Activated gamma-delta T cell treated with anti-CD3 and anti-CD28 coated beads, Interleukin-2, amount 50 U/mL, for 16 hours (primary cell): ENCODE data around the gene TLL1.

ENCODE experiments used
- DNase-seq: peaks from one replicate; pipeline ENCODE4 v3.0.0-alpha.2; 2020; ENCODE audit warnings: low read depth

The TLL1 gene

GRCh38 chr4:166049036-166049435 lies 176.0 kb downstream of the TLL1 start:
- DNase-seq, result no peak

- DNase-seq, result no peak
Measured at GRCh38 chr4:166064721-166065120, 191.7 kb downstream of the TLL1 start.

- no peak for DNase-seq
Measured at GRCh38 chr4:166065324-166065723, 192.3 kb downstream of the TLL1 start.

GRCh38 chr4:166066936-166067335 lies 193.9 kb downstream of the TLL1 start:
- DNase-seq, result no peak

GRCh38 chr4:166067915-166068314 lies 194.9 kb downstream of the TLL1 start:
- DNase-seq, result no peak

GRCh38 chr4:166073783-166074182 lies 200.7 kb downstream of the TLL1 start:
- no peak for DNase-seq

- DNase-seq, result no peak
Measured at GRCh38 chr4:166075599-166075998, 202.6 kb downstream of the TLL1 start.

GRCh38 chr4:166077782-166078181 lies 204.7 kb downstream of the TLL1 start:
- DNase-seq, result no peak

- DNase-seq, result no peak
Measured at GRCh38 chr4:166078383-166078782, 205.3 kb downstream of the TLL1 start.

- DNase-seq, result no peak
Measured at GRCh38 chr4:166078955-166079354, 205.9 kb downstream of the TLL1 start.

- DNase-seq, result no peak
Measured at GRCh38 chr4:166087569-166087968, 214.5 kb downstream of the TLL1 start.

GRCh38 chr4:166088576-166088975 lies 215.5 kb downstream of the TLL1 start:
- DNase-seq, result no peak

- no peak for DNase-seq
Measured at GRCh38 chr4:166091146-166091545, 218.1 kb downstream of the TLL1 start.

GRCh38 chr4:166091912-166092510 lies 219.0 kb downstream of the TLL1 start:
- no peak for DNase-seq

GRCh38 chr4:166092797-166093290 lies 219.8 kb downstream of the TLL1 start:
- DNase-seq, result no peak

GRCh38 chr4:166104623-166105022 lies 231.6 kb downstream of the TLL1 start:
- DNase-seq, result no peak

- DNase-seq, result no peak
Measured at GRCh38 chr4:166121897-166122296, 248.9 kb downstream of the TLL1 start.

- no peak for DNase-seq
Measured at GRCh38 chr4:166123546-166123945, 250.5 kb downstream of the TLL1 start.

GRCh38 chr4:166128403-166128802 lies 255.4 kb downstream of the TLL1 start:
- DNase-seq, result no peak

- no peak for DNase-seq
Measured at GRCh38 chr4:166134285-166134684, 261.2 kb downstream of the TLL1 start.

- no peak for DNase-seq
Measured at GRCh38 chr4:166140951-166141350, 267.9 kb downstream of the TLL1 start.

- DNase-seq, result no peak
Measured at GRCh38 chr4:166143227-166143626, 270.2 kb downstream of the TLL1 start.

GRCh38 chr4:166144607-166145006 lies 271.6 kb downstream of the TLL1 start:
- no peak for DNase-seq

GRCh38 chr4:166146806-166147540 lies 273.9 kb downstream of the TLL1 start:
- no peak for DNase-seq
